Smooth muscle cell (in vitro differentiated cells): ENCODE measurements around the gene PTPRN2. TPM values are rescaled to one million over a fixed set of nuclear protein-coding genes. Genes with fewer than 3 reads are reported as not detected.
"Not testable (repeated sequence)": the region's sequence is repeated elsewhere in the genome, so short reads cannot be mapped to it uniquely, and the experiment has no call there.

ENCODE experiments used
- DNase-seq: peaks from one replicate; lab custom pipeline; 2025; ENCODE audit not compliant: unreplicated experiment; lab: John Stamatoyannopoulos, UW
- H2AFZ ChIP-seq: fragments of 200-600 bp; sonication (generic); 2 replicates; pipeline ENCODE4 v1.6.0; 2016; ENCODE audit warnings: antibody characterized with exemption, low read depth, mild to moderate bottlenecking
- H3F3A ChIP-seq: fragments of 200-600 bp; sonication (generic); 2 replicates; pipeline ENCODE4 v1.6.0; 2017; ENCODE audit warnings: antibody characterized with exemption, low read depth
- H3K27ac ChIP-seq: fragments of 200-600 bp; sonication (generic); 2 replicates; pipeline ENCODE4 v1.5.1; 2016; ENCODE audit warnings: low read depth, mild to moderate bottlenecking
- H3K27me3 ChIP-seq: fragments of 200-600 bp; sonication (generic); 2 replicates; pipeline ENCODE4 v1.6.1; 2016; ENCODE audit warnings: low read depth, mild to moderate bottlenecking
- H3K36me3 ChIP-seq: fragments of 200-600 bp; sonication (generic); 2 replicates; pipeline ENCODE4 v1.5.1; 2016; ENCODE audit warnings: low read depth
- H3K4me1 ChIP-seq: fragments of 200-600 bp; sonication (generic); 2 replicates; pipeline ENCODE4 v1.5.1; 2016; ENCODE audit warnings: low read depth
- H3K4me2 ChIP-seq: fragments of 200-600 bp; sonication (generic); 2 replicates; pipeline ENCODE4 v1.6.0; 2016; ENCODE audit warnings: mild to moderate bottlenecking
- H3K4me3 ChIP-seq: fragments of 200-600 bp; sonication (generic); 2 replicates; pipeline ENCODE4 v1.5.1; 2016; ENCODE audit warnings: mild to moderate bottlenecking
- H3K79me2 ChIP-seq: fragments of 200-600 bp; sonication (generic); 2 replicates; pipeline ENCODE4 v1.6.0; 2016; ENCODE audit warnings: low read depth, mild to moderate bottlenecking
- H3K9ac ChIP-seq: fragments of 200-600 bp; sonication (generic); 2 replicates; pipeline ENCODE4 v1.6.0; 2016; ENCODE audit warnings: low read depth
- H3K9me3 ChIP-seq: fragments of 200-600 bp; sonication (generic); replicated peaks from 2 replicates; pipeline ENCODE4 v1.5.1; 2016; ENCODE audit warnings: low read depth
- H4K20me1 ChIP-seq: fragments of 200-600 bp; sonication (generic); 2 replicates; pipeline ENCODE4 v1.6.0; 2016; ENCODE audit warnings: low read depth
- WGBS: methylation state at CpG from one replicate; pipeline ENCODE4 v1.1.7; 2016; ENCODE audit warnings: low lambda C conversion rate; 5-methylcytosine and 5-hydroxymethylcytosine counted together
- polyA plus RNA-seq: library from polyadenylated mRNA; unstranded; fragments of >200 nt; fragmentation: Nextera tagmentation; extraction: Ambion mirVana; gene quantifications from 2 replicates; pipeline ENCODE4 v1.2.1, GENCODE V29; 2016
- total RNA-seq: library from RNA; depleted of rRNA; stranded (reverse); fragments of >200 nt; gene quantifications from 2 replicates; pipeline ENCODE4 v1.2.3, GENCODE V29; 2014
- TF ChIP-seq, protein P1 (sequence below): fragments of 200-600 bp; sonication (generic); IDR thresholded peaks from 2 replicates; pipeline ENCODE4 v1.5.1; 2017; ENCODE audit warnings: borderline replicate concordance, mild to moderate bottlenecking, antibody characterized with exemption; ENCODE audit not compliant: insufficient read depth, poor library complexity, severe bottlenecking

The PTPRN2 gene
- total and polyA plus RNA-seq, 2 experiments from 2014 or later = 0.09 to 0.87 TPM

DNA sequence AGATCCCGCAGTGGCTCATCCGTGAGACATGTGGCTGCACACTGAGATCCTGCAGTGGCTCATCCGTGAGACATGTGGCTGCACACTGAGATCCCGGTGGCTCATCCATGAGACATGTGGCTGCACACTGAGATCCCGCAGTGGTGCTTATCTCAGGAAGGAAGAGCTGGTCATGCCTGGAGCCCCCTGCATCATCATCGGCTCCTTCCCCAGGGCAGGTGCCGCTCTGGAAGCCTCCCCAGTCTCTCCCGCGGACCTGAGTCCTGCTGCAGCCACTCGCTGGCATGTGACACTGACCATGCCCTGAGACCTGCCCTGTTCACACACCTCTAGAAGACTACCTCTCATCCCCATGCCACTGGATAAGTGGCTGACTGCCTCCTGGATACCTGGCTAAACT, 181.3 kb downstream of the PTPRN2 start:
- Histone ChIP-seq H3K9ac (no peak overlapping the region), H3F3A (no peaks in the 10 kb centered on the region), H4K20me1 (no peaks in the 10 kb centered on the region), H3K36me3 (no peaks in the 10 kb centered on the region), H3K79me2 (no peaks in the 10 kb centered on the region), H3K27me3 (no peaks in the 10 kb centered on the region), H3K27ac (no peak overlapping the region), H3K4me2 (no peak overlapping the region), H3K9me3 (no peaks in the 10 kb centered on the region), H3K4me3 (no peak overlapping the region), H3K4me1 (no peaks in the 10 kb centered on the region), H2AFZ (no peak overlapping the region)
- TF ChIP-seq, protein P1, sequence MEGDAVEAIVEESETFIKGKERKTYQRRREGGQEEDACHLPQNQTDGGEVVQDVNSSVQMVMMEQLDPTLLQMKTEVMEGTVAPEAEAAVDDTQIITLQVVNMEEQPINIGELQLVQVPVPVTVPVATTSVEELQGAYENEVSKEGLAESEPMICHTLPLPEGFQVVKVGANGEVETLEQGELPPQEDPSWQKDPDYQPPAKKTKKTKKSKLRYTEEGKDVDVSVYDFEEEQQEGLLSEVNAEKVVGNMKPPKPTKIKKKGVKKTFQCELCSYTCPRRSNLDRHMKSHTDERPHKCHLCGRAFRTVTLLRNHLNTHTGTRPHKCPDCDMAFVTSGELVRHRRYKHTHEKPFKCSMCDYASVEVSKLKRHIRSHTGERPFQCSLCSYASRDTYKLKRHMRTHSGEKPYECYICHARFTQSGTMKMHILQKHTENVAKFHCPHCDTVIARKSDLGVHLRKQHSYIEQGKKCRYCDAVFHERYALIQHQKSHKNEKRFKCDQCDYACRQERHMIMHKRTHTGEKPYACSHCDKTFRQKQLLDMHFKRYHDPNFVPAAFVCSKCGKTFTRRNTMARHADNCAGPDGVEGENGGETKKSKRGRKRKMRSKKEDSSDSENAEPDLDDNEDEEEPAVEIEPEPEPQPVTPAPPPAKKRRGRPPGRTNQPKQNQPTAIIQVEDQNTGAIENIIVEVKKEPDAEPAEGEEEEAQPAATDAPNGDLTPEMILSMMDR = no peak
- DNase-seq = no peak
- 98% methylated on average over 8 of the region's 10 CpGs for WGBS

DNA sequence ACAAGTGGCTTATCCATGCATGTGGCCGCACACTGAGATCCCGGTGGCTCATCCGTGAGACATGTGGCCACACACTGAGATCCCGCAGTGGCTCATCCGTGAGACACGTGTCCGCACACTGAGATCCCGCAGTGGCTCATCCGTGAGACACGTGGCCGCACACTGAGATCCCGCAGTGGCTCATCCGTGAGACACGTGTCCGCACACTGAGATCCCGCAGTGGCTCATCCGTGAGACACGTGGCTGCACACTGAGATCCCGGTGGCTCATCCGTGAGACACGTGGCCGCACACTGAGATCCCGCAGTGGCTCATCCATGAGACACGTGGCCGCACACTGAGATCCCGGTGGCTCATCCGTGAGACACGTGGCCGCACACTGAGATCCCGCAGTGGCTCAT, 181.9 kb downstream of the PTPRN2 start:
- not testable (repeated sequence) for H3K4me3 ChIP-seq, H3F3A ChIP-seq, H3K9me3 ChIP-seq, H3K36me3 ChIP-seq, H2AFZ ChIP-seq, H3K4me2 ChIP-seq, H4K20me1 ChIP-seq, H3K27ac ChIP-seq, H3K27me3 ChIP-seq, H3K79me2 ChIP-seq, H3K9ac ChIP-seq, H3K4me1 ChIP-seq, DNase-seq
- 94% methylated on average over 30 of the region's 30 CpGs for WGBS

DNA sequence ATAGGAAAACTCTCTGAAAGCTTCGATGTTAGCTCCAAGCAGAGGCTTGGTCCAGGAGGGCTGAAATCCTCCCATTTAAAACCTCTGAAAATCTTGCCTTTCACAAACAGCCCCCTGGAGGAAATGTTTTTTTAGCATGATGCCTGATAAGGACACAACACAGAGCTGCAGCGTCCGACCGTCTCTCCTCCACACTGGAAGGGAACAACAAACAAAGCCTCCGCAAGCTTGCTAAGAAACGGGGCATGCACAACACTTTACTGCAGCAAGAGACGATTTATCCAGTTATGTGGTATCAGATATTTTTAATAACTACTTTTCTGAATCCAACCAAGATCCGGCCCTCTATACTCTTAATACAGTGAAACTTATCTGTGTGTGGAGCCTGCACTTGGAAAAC, 182.3 kb downstream of the PTPRN2 start:
- Histone ChIP-seq H3K79me2 (no peaks in the 10 kb centered on the region), H4K20me1 (no peaks in the 10 kb centered on the region), H3K9ac (no peak overlapping the region), H3K36me3 (no peaks in the 10 kb centered on the region), H3K27me3 (no peaks in the 10 kb centered on the region), H3K9me3 (no peaks in the 10 kb centered on the region), H3F3A (no peaks in the 10 kb centered on the region), H3K4me2 (no peak overlapping the region), H3K4me1 (no peaks in the 10 kb centered on the region), H3K27ac (no peak overlapping the region), H3K4me3 (no peak overlapping the region), H2AFZ (no peak overlapping the region)
- 85% methylated on average over 8 of the region's 8 CpGs for WGBS
- DNase-seq = no peak
- TF ChIP-seq, protein P1 = no peak

DNA sequence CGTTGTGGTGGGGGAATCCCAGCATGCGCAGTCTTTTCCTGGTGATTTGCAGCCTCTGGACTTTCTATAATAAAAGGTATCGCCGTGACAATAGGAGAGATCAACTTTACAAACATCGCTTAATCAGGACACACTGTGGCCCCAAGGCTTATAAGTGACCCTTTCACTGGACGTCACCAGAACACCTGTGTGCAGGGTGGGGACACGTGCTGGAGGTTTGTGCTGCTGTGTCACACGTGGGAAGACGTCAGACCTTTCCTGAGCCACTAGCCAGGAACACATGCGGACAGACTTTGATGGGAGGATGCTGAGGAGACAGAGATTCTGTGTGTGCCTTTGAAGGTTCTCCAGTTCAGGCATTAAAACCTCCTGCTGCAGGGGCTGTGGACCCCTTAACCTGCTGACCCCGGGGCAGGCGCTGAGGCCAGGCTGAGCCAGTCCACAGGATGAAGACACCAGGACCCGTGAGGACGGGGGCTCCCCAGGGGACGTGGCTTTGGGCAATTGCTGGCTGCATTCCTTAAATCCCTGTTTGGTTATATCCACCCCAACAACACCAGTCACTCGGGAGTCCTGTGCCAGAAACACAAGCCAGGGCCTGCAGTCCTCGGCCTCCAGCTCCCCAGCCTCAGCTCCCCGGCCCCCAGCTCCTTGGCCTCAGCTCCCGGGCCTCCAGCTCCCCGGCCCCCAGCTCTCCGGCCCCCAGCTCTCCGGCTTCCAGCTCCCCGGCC, 183.4 kb downstream of the PTPRN2 start:
- no peak overlapping the region for H3K9ac ChIP-seq
- H3K79me2 ChIP-seq = no peaks in the 10 kb centered on the region
- 83% methylated on average over 16 of the region's 23 CpGs for WGBS
- no peak for DNase-seq
- no peaks in the 10 kb centered on the region for H3K27me3 ChIP-seq
- no peak overlapping the region for H3K4me3 ChIP-seq
- H3K4me2 ChIP-seq = no peak overlapping the region
- no peaks in the 10 kb centered on the region for H3K36me3 ChIP-seq
- H3K27ac ChIP-seq = no peak overlapping the region
- no peaks in the 10 kb centered on the region for H3K4me1 ChIP-seq
- no peak overlapping the region for H2AFZ ChIP-seq
- H4K20me1 ChIP-seq = no peaks in the 10 kb centered on the region
- TF ChIP-seq, protein P1 = no peak
- no peaks in the 10 kb centered on the region for H3F3A ChIP-seq
- H3K9me3 ChIP-seq = no peaks in the 10 kb centered on the region
